Uterus (tissue), 2 donors: ENCODE measurements around the gene KIAA0232.

Experiments used
- CTCF ChIP-seq, 4 experiments: fragments of 200-600 bp in 2 of 4; fragments of 450-650 bp in 2 of 4; sonication (generic) in 2 of 4; IDR thresholded peaks; one replicate each; pipeline ENCODE4 v1.5.1; 2016 to 2019; ENCODE audit warnings: antibody characterized with exemption in 4 of 4, mild to moderate bottlenecking in 2 of 4, moderate library complexity in 1 of 4
- POLR2A ChIP-seq, 2 donors: fragments of 450-650 bp; IDR thresholded peaks; one replicate each; pipeline ENCODE4 v1.6.1; 2016; ENCODE audit warnings: antibody characterized with exemption in 2 of 2, mild to moderate bottlenecking in 1 of 2, moderate library complexity in 1 of 2

GRCh38 chr4:6851431-6851830 is 68.9 kb downstream of the KIAA0232 start:
- no peak for TF ChIP-seq CTCF (IDR thresholded peaks at IDR 0.05)
- no peak for TF ChIP-seq POLR2A (IDR thresholded peaks at IDR 0.05)
